ENCODE results near the gene ANO4. TPM values are rescaled to one million over a fixed set of nuclear protein-coding genes. Genes with fewer than 3 reads are reported as not detected.

ANO4 gene
- total and polyA plus RNA-seq, 4 donors: 0.10 to 1.9 (median 0.86) TPM

- ATAC-seq (ENCODE audit: insufficient read depth, low FRiP score) (no peak), DNase-seq (no peak)
- Histone ChIP-seq H3K27ac (ENCODE audit: low read depth in 1 of 2, low read length in 1 of 2) (no peak overlapping the region), H3K27me3 (ENCODE audit: control insufficient read depth in 3 of 3, insufficient read depth in 3 of 3, low read length in 2 of 3) (no peaks in the 10 kb centered on the region), H3K4me3 (no peak overlapping the region), H3K9ac (ENCODE audit: insufficient read depth in 1 of 2, low read length in 2 of 2) (no peak overlapping the region), H3K36me3 (ENCODE audit: control insufficient read depth in 4 of 4, insufficient read depth in 4 of 4, low read length in 4 of 4) (no peaks in the 10 kb centered on the region), H3K9me3 (ENCODE audit: control insufficient read depth in 4 of 4, insufficient read depth in 3 of 4, low read length in 3 of 4) (no peaks in the 10 kb centered on the region), H3K4me1 (ENCODE audit: control insufficient read depth in 5 of 5, insufficient read depth in 5 of 5, low read length in 5 of 5) (peaks cover 0 to 14% (median 0%) of the 10 kb centered on the region in 5 donors)
- 71 to 77% methylated on average over 2 of the region's 2 CpGs for WGBS, 2 donors
- TF ChIP-seq, protein P1, sequence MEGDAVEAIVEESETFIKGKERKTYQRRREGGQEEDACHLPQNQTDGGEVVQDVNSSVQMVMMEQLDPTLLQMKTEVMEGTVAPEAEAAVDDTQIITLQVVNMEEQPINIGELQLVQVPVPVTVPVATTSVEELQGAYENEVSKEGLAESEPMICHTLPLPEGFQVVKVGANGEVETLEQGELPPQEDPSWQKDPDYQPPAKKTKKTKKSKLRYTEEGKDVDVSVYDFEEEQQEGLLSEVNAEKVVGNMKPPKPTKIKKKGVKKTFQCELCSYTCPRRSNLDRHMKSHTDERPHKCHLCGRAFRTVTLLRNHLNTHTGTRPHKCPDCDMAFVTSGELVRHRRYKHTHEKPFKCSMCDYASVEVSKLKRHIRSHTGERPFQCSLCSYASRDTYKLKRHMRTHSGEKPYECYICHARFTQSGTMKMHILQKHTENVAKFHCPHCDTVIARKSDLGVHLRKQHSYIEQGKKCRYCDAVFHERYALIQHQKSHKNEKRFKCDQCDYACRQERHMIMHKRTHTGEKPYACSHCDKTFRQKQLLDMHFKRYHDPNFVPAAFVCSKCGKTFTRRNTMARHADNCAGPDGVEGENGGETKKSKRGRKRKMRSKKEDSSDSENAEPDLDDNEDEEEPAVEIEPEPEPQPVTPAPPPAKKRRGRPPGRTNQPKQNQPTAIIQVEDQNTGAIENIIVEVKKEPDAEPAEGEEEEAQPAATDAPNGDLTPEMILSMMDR (IDR thresholded peaks at IDR 0.05; ENCODE audit: control extremely low read depth, extremely low read depth): no peak
These were observed 196.5 kb downstream of the ANO4 start for GRCh38 chr12:100991102-100991501.

GRCh38 chr12:100992194-100992593 lies 197.6 kb downstream of the ANO4 start:
- H3K27me3 ChIP-seq (ENCODE audit: control insufficient read depth in 3 of 3, insufficient read depth in 3 of 3, low read length in 2 of 3): no peaks in the 10 kb centered on the region
- H3K36me3 ChIP-seq (ENCODE audit: control insufficient read depth in 4 of 4, insufficient read depth in 4 of 4, low read length in 4 of 4): no peaks in the 10 kb centered on the region
- H3K9ac ChIP-seq (ENCODE audit: insufficient read depth in 1 of 2, low read length in 2 of 2): no peak overlapping the region
- TF ChIP-seq, protein P1 (IDR thresholded peaks at IDR 0.05; ENCODE audit: control extremely low read depth, extremely low read depth): no peak
- ATAC-seq (ENCODE audit: insufficient read depth, low FRiP score) (no peak), DNase-seq (no peak)
- H3K27ac ChIP-seq (ENCODE audit: low read depth in 1 of 2, low read length in 1 of 2): no peak overlapping the region
- H3K9me3 ChIP-seq (ENCODE audit: control insufficient read depth in 4 of 4, insufficient read depth in 3 of 4, low read length in 3 of 4): no peaks in the 10 kb centered on the region
- H3K4me1 ChIP-seq (ENCODE audit: control insufficient read depth in 5 of 5, insufficient read depth in 5 of 5, low read length in 5 of 5): peaks cover 0 to 4% (median 0%) of the 10 kb centered on the region in 5 donors
- 91 to 93% methylated on average over 1 of the region's 1 CpG for WGBS, 2 donors
- no peak overlapping the region for H3K4me3 ChIP-seq

DNA sequence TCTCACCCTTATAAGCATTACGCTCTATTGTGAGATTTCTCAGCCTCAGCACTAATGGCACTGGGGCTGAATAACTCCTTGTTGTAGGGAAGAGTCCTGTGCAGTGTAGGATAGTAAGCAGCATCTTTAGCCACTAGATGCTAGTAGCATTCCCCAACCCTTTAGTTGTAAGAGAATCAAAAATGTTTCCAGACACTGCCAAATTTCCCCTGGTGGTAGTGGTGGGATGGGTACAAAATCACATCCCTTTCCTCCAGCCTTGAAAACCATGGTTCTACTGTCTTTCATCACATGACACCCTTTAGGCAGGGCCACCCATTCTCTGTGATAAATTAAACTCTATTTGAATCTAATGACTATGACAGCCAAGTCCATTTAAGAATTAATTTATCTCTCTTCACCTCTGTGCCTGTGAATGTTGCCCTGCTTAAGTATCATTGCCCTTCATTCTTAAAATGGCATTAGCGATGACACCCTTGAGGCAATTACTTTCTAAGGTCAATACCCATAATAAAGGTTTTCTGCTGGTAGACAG lies 199.4 kb downstream of the ANO4 start:
- TF ChIP-seq, protein P1 (IDR thresholded peaks at IDR 0.05; ENCODE audit: control extremely low read depth, extremely low read depth): no peak
- 94 to 96% methylated on average over 2 of the region's 2 CpGs for WGBS, 2 donors
- Histone ChIP-seq H3K27me3 (ENCODE audit: control insufficient read depth in 3 of 3, insufficient read depth in 3 of 3, low read length in 2 of 3) (no peaks in the 10 kb centered on the region), H3K9ac (ENCODE audit: insufficient read depth in 1 of 2, low read length in 2 of 2) (no peak overlapping the region), H3K36me3 (ENCODE audit: control insufficient read depth in 4 of 4, insufficient read depth in 4 of 4, low read length in 4 of 4) (no peaks in the 10 kb centered on the region), H3K9me3 (ENCODE audit: control insufficient read depth in 4 of 4, insufficient read depth in 3 of 4, low read length in 3 of 4) (no peaks in the 10 kb centered on the region), H3K27ac (ENCODE audit: low read depth in 1 of 2, low read length in 1 of 2) (no peak overlapping the region), H3K4me1 (ENCODE audit: control insufficient read depth in 5 of 5, insufficient read depth in 5 of 5, low read length in 5 of 5) (no peaks in the 10 kb centered on the region), H3K4me3 (no peak overlapping the region)
- DNase-seq: no peak
- no peak for ATAC-seq (ENCODE audit: insufficient read depth, low FRiP score)

GRCh38 chr12:100995201-100995600 lies 200.6 kb downstream of the ANO4 start:
- Histone ChIP-seq H3K9me3 (ENCODE audit: control insufficient read depth in 4 of 4, insufficient read depth in 3 of 4, low read length in 3 of 4) (no peaks in the 10 kb centered on the region), H3K9ac (ENCODE audit: insufficient read depth in 1 of 2, low read length in 2 of 2) (no peak overlapping the region), H3K4me3 (no peak overlapping the region), H3K27me3 (ENCODE audit: control insufficient read depth in 3 of 3, insufficient read depth in 3 of 3, low read length in 2 of 3) (no peaks in the 10 kb centered on the region), H3K36me3 (ENCODE audit: control insufficient read depth in 4 of 4, insufficient read depth in 4 of 4, low read length in 4 of 4) (no peaks in the 10 kb centered on the region), H3K4me1 (ENCODE audit: control insufficient read depth in 5 of 5, insufficient read depth in 5 of 5, low read length in 5 of 5) (no peaks in the 10 kb centered on the region), H3K27ac (ENCODE audit: low read depth in 1 of 2, low read length in 1 of 2) (no peak overlapping the region)
- 76 to 79% methylated on average over 3 of the region's 3 CpGs for WGBS, 2 donors
- no peak for DNase-seq
- TF ChIP-seq, protein P1 (IDR thresholded peaks at IDR 0.05; ENCODE audit: control extremely low read depth, extremely low read depth): no peak
- no peak for ATAC-seq (ENCODE audit: insufficient read depth, low FRiP score)

Measured in lung (tissue), 12 donors.